Epithelial cell of umbilical artery (primary cell): ENCODE data around the gene BPNT1. TPM values are rescaled to one million over a fixed set of nuclear protein-coding genes. Genes with fewer than 3 reads are reported as not detected.

Source experiments
- total RNA-seq: library from RNA; depleted of rRNA; stranded (reverse); fragments of >200 nt; gene quantifications from 2 replicates; pipeline ENCODE4 v1.2.3, GENCODE V29; 2014

Gene BPNT1, protein sequence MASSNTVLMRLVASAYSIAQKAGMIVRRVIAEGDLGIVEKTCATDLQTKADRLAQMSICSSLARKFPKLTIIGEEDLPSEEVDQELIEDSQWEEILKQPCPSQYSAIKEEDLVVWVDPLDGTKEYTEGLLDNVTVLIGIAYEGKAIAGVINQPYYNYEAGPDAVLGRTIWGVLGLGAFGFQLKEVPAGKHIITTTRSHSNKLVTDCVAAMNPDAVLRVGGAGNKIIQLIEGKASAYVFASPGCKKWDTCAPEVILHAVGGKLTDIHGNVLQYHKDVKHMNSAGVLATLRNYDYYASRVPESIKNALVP
- total RNA-seq: 30.5 and 34.3 TPM in 2 replicates

DNA sequence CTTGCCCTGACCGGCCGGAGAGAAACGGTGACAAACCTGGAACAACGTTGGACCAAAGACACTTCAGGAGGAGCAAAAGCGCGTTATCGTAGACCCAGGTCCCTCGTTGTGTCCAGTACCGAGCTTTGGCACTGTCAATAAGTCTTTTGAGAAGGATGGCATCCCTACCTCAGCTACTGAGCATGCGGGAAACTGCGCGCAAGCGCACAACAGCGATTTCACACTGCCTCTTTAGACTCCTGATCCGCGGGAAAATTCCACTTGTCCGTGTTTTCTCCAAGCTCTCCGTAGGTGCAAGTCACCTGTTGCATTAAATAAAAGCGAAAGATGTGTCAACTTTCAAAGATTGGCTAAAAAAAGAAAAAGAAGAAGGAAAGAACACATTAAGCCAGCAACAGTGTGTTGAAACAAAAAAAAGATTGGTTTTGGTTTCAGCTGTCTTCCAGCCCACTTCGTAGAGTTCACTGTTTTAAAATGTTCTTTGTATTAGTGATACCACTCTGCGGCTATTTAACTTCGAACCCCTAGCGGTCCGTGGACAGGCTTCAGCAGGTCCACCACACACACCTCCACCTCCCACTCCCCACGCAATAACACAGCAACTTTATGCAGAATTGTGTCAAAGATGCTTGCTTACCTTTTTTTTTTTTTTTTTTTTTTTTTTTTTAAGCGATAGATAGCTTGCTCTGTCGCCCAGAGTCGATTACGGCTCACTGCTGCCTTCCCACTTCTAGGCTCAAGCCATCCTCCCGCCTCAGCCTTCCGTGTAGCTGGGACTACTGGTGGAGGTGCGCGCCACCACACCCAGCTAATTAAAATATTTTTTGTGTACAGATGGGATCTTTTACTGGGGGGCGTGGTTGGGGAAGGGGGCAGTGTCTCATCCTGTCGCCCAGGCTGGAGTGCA is at the start of gene BPNT1:
BPNT1 (minus strand) TSS at position 139 of the 907 bp plus-strand sequence. CDS start 9,942 bp downstream, outside the sequence.

DNA sequence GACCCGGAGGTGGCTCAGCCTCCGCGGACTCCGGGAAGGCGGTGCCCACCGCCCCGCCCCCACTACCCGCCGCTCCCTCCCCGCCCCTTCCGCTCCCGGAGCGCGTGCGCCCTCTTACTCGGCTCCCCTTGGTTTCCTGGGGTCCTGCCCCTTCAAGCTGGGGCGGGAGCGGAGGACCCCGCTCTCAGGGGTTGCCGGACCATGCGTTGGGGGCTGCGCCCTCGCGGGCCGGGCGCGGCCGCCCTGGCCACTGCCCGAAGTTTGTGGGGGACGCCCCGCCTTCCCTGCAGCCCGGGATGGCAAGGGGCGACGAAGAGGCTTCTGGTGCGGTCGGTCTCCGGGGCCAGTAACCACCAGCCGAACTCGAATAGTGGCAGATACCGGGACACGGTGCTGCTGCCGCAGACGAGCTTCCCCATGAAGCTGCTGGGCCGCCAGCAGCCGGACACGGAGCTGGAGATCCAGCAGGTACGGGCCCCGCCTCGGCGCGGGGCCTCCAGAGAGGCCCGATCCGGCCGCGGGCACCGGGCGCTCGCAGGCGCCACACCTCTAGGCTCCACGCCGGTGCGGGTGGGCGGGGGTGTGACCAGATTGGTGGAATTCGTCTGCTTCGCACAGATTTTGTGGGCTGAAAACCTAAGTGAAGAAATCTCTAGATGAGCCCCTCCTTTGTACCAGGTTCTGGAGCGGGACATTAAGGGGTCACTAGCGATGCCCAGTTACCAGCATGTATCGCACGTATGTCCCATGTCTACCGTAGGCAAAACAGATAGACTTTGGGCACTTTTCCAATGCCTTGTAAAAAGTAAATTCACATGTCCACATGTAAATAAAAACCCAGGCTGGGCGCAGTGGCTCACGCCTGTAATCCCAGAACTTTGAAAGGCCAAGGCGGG is 4.7 kb upstream of the BPNT1 start, which contains the start of gene IARS2:
IARS2 (plus strand) TSS at position 117 of the 896 bp plus-strand sequence; CDS start at position 202, 85 bp downstream.

DNA sequence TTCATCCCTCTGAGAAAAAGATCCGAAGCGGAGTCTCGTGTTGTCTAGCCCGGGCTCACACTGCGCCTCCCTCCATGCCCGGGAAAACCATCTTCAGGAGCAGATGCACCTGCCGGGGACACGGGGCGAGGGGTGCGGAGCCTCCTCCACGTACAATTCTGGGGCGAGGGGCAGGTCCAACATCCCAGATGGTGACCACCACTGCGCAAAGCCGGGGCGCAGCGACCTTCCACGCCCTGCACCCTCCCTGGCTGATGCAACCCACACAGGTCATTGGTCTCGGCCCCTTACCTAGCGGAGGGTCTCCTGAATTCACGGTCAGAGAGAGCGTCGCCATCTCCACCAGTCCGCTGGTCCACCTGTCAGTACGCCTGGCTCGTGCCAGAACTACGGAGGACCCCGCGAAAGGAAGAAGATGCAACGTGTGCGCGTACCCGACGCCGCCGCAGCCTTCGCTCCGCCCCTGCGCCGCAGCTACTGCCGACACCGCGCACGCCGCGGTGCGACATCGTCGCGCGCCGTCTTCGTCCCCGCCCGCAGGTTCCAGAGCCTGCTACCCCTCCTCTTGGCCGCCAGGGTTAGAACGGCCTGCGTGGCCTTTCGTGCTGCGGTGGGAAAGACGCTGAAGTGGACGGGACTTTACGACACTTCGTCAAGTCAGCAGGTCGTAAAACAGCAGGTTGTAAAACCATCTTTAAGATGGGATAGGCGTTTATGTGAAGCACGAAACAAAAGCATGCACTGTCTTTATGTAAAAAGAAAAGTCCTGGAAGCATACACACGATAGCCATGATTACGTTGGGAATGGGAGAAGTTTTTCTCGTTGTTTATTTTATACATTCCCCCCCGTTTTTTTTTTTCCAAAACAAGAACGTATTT is 43.3 kb downstream of the BPNT1 start, which contains the start of gene EPRS1:
EPRS1 (minus strand) TSS at position 454 of the 879 bp plus-strand sequence; CDS start at position 337, 117 bp downstream.

Other genes with a start within 250 kb of the BPNT1 start
- gene SLC30A10, start 161.2 kb downstream of the BPNT1 start, total RNA-seq: not detected in 2 replicates
- gene EPRS1, start 43.3 kb downstream of the BPNT1 start, total RNA-seq: 145 and 155 TPM in 2 replicates
- gene IARS2, start 4.3 kb upstream of the BPNT1 start, total RNA-seq: 72.8 and 80.6 TPM in 2 replicates
- 26.6 and 33.6 TPM in 2 replicates for gene RAB3GAP2, start 182.7 kb upstream of the BPNT1 start, total RNA-seq